Esophagus muscularis mucosa (tissue), 4 donors: ENCODE results near the gene EN1.

ENCODE experiments used
- CTCF ChIP-seq, 3 experiments: fragments of 200-600 bp in 2 of 3; fragments of 450-650 bp in 1 of 3; sonication (generic) in 2 of 3; IDR thresholded peaks; one replicate each; pipeline ENCODE4 v1.5.1; 2017 to 2019; ENCODE audit warnings: antibody characterized with exemption in 3 of 3, mild to moderate bottlenecking in 2 of 3, moderate library complexity in 1 of 3
- EP300 ChIP-seq: sonication (generic); formaldehyde crosslinking; IDR thresholded peaks from one replicate; pipeline ENCODE4 v1.6.1; 2017; ENCODE audit warnings: antibody characterized with exemption
- POLR2A ChIP-seq: fragments of 450-650 bp; IDR thresholded peaks from one replicate; pipeline ENCODE4 v1.6.1; 2017; ENCODE audit warnings: antibody characterized with exemption, moderate library complexity, mild to moderate bottlenecking, low read depth
- POLR2AphosphoS5 ChIP-seq, 2 donors: sonication (generic); formaldehyde crosslinking; IDR thresholded peaks; one replicate each; pipeline ENCODE4 v1.6.1; 2017; ENCODE audit warnings: antibody characterized with exemption in 2 of 2

GRCh38 chr2:118832071-118832790 is 15.2 kb downstream of the EN1 start:
- TF ChIP-seq EP300 (no peak), CTCF (IDR thresholded peaks at IDR 0.05) (no peak), POLR2AphosphoS5 (IDR thresholded peaks at IDR 0.05) (no peak), POLR2A (no peak)
